Thoracic aorta (tissue), 2 donors: ENCODE results near the gene CLK3. TPM values are rescaled to one million over a fixed set of nuclear protein-coding genes. Genes with fewer than 3 reads are reported as not detected.

Experiments
- ATAC-seq: fragments of 150-250 bp; one replicate; pipeline ENCODE4 v1.8.0; 2017; ENCODE audit warnings: low read depth; ENCODE audit not compliant: insufficient number of reproducible peaks, low FRiP score
- DNase-seq: peaks from one replicate; pipeline ENCODE4 v3.0.0-alpha.2; 2020; ENCODE audit warnings: low spot score
- H3K27ac ChIP-seq, 2 donors: fragments of 200-600 bp; sonication (generic); 1 replicate in 1 of 2; 2 replicates in 1 of 2; pipeline ENCODE4 v1.5.1; 2016; ENCODE audit warnings: mild to moderate bottlenecking in 2 of 2, moderate library complexity in 2 of 2
- H3K27me3 ChIP-seq: fragments of 200-600 bp; sonication (generic); replicated peaks from 2 replicates; pipeline ENCODE4 v1.6.0; 2016; ENCODE audit warnings: mild to moderate bottlenecking; ENCODE audit not compliant: insufficient read depth
- H3K36me3 ChIP-seq: fragments of 200-600 bp; sonication (generic); one replicate; pipeline ENCODE4 v1.5.1; 2016
- H3K4me1 ChIP-seq, 2 donors: fragments of 200-600 bp; sonication (generic); 1 replicate in 1 of 2; 2 replicates in 1 of 2; pipeline versions ENCODE4 v1.5.1 to v1.6.0; 2016; ENCODE audit warnings: low read depth in 2 of 2, mild to moderate bottlenecking in 1 of 2; ENCODE audit not compliant: control insufficient read depth in 1 of 2
- H3K4me3 ChIP-seq: fragments of 200-600 bp; sonication (generic); 2 replicates; pipeline ENCODE4 v1.5.1; 2016; ENCODE audit warnings: mild to moderate bottlenecking
- H3K9me3 ChIP-seq: fragments of 200-600 bp; sonication (generic); 2 replicates; pipeline ENCODE4 v1.5.1; 2016
- CTCF ChIP-seq: fragments of 200-600 bp; sonication (generic); IDR thresholded peaks from one replicate; pipeline ENCODE4 v1.5.1; 2019; ENCODE audit warnings: antibody characterized with exemption
- total RNA-seq, 2 donors: library from RNA; depleted of rRNA; stranded (reverse); fragments of >200 nt; gene quantifications; one replicate each; pipeline versions ENCODE4 v1.1.0 to v1.2.3, GENCODE V29; 2016

CLK3 gene
- total RNA-seq, 2 donors from 2014 or later, result 114 to 156 TPM

GRCh38 chr15:74648051-74648842, 32.6 kb downstream of the CLK3 start:
- ATAC-seq (no peak), DNase-seq (no peak)
- Histone ChIP-seq H3K4me3 (no peak overlapping the region), H3K4me1 (peaks cover 4 to 22% of the 10 kb centered on the region in 2 donors), H3K9me3 (no peaks in the 10 kb centered on the region), H3K27me3 (no peaks in the 10 kb centered on the region), H3K36me3 (no peaks in the 10 kb centered on the region), H3K27ac (no peak overlapping the region)
- no peak for TF ChIP-seq CTCF

GRCh38 chr15:74651242-74651741, 35.7 kb downstream of the CLK3 start:
- H3K36me3 ChIP-seq, result no peaks in the 10 kb centered on the region
- H3K4me3 ChIP-seq, result no peak overlapping the region
- H3K27ac ChIP-seq, result no peak overlapping the region
- peaks cover 4 to 21% of the 10 kb centered on the region in 2 donors for H3K4me1 ChIP-seq
- H3K27me3 ChIP-seq, result no peaks in the 10 kb centered on the region
- H3K9me3 ChIP-seq, result no peaks in the 10 kb centered on the region
- DNase-seq, result no peak
- TF ChIP-seq CTCF, result no peak
- ATAC-seq, result no peak

GRCh38 chr15:74653426-74654102, 37.9 kb downstream of the CLK3 start:
- H3K4me1 ChIP-seq, result peaks cover 4 to 18% of the 10 kb centered on the region in 2 donors
- H3K4me3 ChIP-seq, result no peak overlapping the region
- no peaks in the 10 kb centered on the region for H3K27me3 ChIP-seq
- H3K27ac ChIP-seq, result no peak overlapping the region
- DNase-seq (no peak), ATAC-seq (no peak)
- H3K9me3 ChIP-seq, result no peaks in the 10 kb centered on the region
- TF ChIP-seq CTCF, result no peak
- H3K36me3 ChIP-seq, result no peaks in the 10 kb centered on the region

- Histone ChIP-seq H3K4me3 (no peak overlapping the region), H3K27me3 (no peaks in the 10 kb centered on the region), H3K4me1 (peaks cover 4 to 18% of the 10 kb centered on the region in 2 donors), H3K36me3 (no peaks in the 10 kb centered on the region), H3K9me3 (no peaks in the 10 kb centered on the region), H3K27ac (no peak overlapping the region)
- no peak for TF ChIP-seq CTCF
- DNase-seq (no peak), ATAC-seq (no peak)
Observed at GRCh38 chr15:74655424-74655823, 39.8 kb downstream of the CLK3 start.

GRCh38 chr15:74656935-74657535, 41.4 kb downstream of the CLK3 start:
- TF ChIP-seq CTCF, result no peak
- ATAC-seq, result no peak

More at GRCh38 chr15:74656935-74657535, 41.4 kb downstream of the CLK3 start:
- Histone ChIP-seq H3K4me1 (peaks cover 4 to 20% of the 10 kb centered on the region in 2 donors), H3K9me3 (no peaks in the 10 kb centered on the region), H3K36me3 (peaks cover 3% of the 10 kb centered on the region), H3K27me3 (no peaks in the 10 kb centered on the region), H3K4me3 (no peak overlapping the region), H3K27ac (no peak overlapping the region)
- no peak for DNase-seq
